GM12874 (cell line): ENCODE results near the gene SVOPL.

Experiments
- TF ChIP-seq, protein P1 (sequence below): IDR thresholded peaks from 2 replicates; pipeline ENCODE4 v1.5.1; 2011; ENCODE audit warnings: low read depth, mild to moderate bottlenecking, control low read depth, low read length, moderate library complexity; ENCODE audit not compliant: insufficient read depth

SVOPL gene

DNA sequence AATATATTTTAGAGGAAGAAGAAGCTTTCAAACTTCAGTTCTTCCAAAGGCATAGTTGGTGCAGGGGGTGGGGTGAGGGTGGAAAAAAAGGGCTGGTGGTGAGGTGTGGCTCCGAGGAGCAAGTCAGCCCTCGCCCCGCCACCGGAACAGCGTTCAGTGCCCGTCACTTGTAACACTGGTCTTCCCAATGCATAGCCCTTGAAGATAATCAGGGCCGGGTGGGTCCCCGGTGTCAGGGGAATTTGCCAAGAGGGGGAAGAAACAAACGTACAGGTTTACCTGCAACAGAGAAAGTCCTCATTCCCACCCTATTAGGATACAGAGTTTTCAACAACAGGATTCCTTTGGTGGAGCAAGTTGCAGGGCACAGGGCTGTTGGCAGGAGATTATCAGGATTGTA, 1.5 kb downstream of the SVOPL start:
- TF ChIP-seq, protein P1, sequence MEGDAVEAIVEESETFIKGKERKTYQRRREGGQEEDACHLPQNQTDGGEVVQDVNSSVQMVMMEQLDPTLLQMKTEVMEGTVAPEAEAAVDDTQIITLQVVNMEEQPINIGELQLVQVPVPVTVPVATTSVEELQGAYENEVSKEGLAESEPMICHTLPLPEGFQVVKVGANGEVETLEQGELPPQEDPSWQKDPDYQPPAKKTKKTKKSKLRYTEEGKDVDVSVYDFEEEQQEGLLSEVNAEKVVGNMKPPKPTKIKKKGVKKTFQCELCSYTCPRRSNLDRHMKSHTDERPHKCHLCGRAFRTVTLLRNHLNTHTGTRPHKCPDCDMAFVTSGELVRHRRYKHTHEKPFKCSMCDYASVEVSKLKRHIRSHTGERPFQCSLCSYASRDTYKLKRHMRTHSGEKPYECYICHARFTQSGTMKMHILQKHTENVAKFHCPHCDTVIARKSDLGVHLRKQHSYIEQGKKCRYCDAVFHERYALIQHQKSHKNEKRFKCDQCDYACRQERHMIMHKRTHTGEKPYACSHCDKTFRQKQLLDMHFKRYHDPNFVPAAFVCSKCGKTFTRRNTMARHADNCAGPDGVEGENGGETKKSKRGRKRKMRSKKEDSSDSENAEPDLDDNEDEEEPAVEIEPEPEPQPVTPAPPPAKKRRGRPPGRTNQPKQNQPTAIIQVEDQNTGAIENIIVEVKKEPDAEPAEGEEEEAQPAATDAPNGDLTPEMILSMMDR: no peak

DNA sequence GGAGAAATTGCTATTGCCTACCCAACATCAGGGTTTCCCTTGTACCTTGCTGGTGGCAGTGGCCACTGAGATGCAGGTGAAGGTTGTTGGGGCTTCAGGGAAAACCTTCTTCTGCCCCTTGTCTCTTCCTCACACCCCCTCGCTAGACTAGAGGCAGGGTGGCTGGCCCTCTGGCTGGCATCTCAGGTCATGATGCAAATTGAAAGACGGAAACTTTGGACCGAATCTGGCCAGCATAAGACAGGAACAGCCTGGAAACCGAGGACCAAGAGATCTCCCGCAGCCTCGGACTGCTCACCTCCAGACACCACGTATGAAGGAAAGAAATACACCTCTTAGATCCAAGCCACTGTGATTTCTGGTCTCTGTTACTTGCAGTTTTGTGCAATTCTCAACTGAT, 2.9 kb downstream of the SVOPL start:
- TF ChIP-seq, protein P1: no peak

DNA sequence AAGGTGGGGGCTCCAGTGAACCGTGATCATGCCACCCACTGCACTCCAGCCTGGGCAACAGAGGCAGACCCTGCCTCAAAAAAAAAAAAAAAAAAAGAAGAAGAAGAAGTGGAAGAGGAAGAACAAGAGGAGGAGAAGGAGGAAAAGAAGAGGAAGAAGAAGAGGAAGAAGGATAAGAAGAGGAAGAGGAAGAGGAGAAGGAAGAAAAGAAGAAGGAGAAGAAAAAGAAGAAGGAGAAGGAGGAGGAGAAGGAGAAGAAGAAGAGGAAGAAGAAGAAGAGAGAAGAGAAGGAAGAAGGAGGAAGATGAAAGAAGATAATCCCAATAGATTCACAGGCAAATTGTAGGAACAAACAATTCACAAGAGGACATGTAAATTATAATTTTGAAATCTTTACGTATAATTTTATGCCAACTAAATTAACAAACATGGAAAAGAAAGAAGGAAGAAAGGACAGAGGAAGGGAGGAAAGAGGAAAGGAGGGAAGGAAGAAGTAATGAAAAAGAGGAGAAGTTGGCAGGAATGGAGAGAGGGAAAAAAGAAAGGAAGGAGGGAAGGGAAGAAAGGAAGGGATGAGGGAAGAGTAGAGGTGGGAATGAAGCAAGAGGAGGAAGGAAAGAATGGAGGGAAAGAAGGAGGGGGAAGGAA, 3.5 kb downstream of the SVOPL start:
- TF ChIP-seq, protein P1: no peak

DNA sequence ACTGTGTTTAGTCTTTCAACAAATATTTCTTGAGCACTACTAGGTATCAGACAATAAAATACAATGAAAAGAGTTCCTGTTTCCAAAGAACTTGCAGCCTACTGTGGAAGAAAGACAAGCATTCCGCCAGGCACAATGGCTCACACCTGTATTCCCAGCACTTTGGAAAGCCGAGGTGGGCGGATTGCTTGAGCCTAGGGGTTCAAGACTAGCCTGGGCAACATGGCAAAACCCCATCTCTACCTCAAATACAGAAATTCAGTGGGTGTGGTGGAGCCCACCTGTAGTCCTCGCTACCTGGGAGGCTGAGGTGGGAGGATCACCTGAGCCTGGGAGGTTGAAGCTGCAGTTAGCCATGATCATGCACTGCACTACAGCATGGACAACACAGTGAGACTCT, 6.1 kb downstream of the SVOPL start:
- TF ChIP-seq, protein P1: no peak

DNA sequence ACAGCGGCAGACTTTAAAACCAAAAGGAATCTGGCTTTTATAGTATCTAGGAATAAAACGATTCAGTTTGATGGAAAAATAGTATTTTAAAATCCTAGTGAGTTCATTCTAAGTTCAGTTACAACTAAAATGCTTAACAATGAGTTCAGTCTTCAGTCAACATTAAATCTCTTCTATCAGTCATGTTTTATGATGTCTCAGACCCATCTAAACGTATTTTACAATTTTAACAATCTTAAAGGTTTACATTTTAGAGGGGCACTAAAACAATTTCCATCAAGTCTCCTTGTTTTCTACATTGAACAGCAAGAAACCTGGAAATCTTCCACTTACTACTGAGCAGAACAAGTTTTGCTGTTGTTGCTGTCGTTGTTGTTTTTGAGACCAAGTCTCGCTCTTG, 10.0 kb downstream of the SVOPL start:
- TF ChIP-seq, protein P1: no peak

DNA sequence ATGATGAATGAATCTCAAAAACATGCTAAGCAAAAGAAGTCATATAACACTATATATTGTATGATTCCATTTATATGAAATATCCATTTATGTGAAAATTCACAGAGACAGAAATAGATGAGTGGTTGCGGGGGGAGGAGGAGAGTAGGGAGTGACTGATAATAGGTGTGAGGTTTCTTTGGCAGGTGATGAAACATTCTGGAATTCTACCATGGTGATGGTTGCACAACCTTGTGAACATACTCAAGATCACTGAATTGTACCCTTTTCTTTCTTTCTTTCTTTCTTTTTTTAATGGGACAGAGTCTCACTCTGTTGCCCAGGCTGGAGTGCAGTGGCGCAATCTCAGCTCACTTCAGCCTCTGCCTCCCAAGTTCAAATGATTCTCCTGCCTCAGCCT, 10.7 kb downstream of the SVOPL start:
- TF ChIP-seq, protein P1: no peak

DNA sequence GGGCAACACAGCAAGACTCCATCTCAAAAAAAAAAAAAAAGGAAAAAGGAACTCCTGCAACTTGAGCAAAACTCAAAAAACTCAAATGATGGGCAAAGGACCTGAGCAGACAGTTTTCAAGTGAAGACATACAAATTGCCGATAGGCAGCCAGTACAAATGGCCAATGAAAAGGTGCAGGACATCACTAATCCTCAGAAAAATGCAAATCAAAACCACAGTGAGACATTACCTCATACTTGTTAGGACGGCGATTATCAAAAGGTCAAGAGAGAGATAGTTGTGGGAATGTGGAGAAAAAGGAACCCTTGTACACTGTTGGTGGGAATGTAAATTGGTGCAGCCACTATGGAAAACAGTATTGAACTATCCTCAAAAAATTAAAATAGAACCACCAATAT, 16.8 kb downstream of the SVOPL start:
- TF ChIP-seq, protein P1: no peak
